Endometrium (tissue), 2 donors: ENCODE results near the gene PDK1.

Experiments used
- FAIRE-seq: peaks from 2 replicates; lab custom pipeline; 2012; peaks lifted over from hg19 to GRCh38; lab: Jason Lieb, UNC
- donor health status: control.
- donor health status: control.

Gene PDK1

GRCh38 chr2:172642301-172643020 lies 86.6 kb downstream of the PDK1 start:
- no peak for FAIRE-seq

DNA sequence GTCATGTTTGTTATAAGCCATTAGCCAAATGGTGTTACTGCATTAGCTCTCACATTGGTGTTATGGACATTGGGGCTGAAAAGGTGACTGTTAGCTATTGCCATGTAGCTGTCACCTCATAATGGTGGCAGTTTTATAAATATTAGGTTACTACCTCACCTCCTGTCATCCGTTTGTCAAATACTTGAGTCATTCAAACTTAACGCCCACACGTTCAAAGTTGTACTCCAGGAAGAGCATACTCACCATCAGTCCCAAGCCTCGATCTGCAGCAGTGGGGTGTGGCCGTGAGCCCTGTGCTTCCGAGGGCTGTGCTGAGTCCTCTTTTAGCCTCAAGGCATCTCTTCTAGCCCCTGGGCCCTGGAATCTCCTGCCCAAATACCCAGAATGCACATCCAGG lies 87.3 kb downstream of the PDK1 start:
- FAIRE-seq = no peak

DNA sequence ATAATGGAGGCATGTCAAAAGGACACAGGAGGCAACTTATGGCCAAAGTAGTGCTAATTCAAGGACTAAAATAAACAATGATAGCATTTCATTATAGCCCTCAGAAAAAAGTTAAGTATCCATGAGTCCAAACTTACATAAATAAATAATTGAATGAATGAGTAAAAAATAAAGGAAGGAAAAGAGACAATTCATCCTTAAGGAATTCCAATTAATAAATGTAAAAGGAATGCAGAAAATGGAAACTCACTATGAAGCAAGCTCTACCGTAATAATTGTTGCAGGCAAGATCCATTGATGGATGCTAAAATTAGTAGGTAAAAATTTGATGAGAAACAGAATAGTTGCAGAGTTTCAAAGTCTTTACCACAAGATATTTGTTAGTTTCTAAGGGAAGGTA lies 91.5 kb downstream of the PDK1 start:
- FAIRE-seq = no peak

DNA sequence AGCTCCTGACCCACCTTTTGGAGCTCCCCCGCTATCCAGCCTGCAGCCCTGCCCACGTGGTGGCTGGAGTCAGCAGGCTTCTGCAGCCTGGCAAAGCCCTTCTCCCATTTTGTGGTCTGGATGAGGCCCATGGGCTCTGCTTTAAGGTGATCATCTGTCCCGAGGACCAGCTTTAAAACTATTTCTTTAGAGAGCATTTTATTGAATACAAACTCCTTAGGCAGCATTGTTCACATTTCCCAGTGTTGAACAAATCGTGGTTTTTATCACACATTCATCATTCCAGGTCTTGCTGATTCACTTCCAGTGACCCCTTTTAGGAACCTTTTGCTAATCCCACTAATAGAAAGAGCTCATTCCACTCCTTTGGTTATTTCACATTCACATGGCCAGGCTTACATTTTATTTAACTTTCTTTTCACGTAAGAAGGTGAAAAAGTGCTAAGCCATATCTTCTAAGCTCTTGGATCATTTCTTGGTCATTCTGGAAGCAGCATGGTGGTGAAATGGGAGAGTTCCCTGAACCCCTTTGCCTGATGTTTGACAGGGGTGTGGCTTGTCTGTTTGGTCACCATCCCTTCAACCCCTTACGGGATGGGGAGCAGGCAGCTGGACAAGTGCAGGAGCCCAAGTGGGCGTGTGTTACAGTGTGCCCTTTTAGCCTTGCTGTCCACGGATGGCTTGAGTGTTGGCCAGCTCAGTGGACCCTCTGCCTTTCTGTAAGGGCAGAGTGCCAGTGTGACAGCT lies 99.4 kb downstream of the PDK1 start:
- FAIRE-seq = no peak

GRCh38 chr2:172655838-172656573 lies 100.1 kb downstream of the PDK1 start:
- FAIRE-seq = no peak
